IMR-90 (cell line): Measurements from ENCODE around the gene VWDE. TPM values are rescaled to one million over a fixed set of nuclear protein-coding genes. Genes with fewer than 3 reads are reported as not detected.

Experiments used
- ATAC-seq: fragments of 200-7000 bp; cut with Tn5 transposase; 2 replicates; pipeline ENCODE4 v1.9.1; 2020; ENCODE audit warnings: low read depth, mild to moderate bottlenecking, moderate library complexity
- BruUV-seq: library from RNA; stranded (reverse); fragments of 400-500 nt; replicated peaks from 2 replicates; lab custom pipeline; 2021; lab: Mats Ljungman, UMichigan
- CTCF ChIA-PET: fragments of 300-600 bp; formaldehyde crosslinking; extraction: SDS; loops from one replicate; lab custom pipeline; 2021; ENCODE audit warnings: antibody characterized with exemption; lab: Yijun Ruan, JAX
- POLR2A ChIA-PET: fragments of 300-600 bp; sonication (Branson Sonifier 250); formaldehyde crosslinking; loops from one replicate; lab custom pipeline; 2022; ENCODE audit warnings: antibody characterized with exemption; ENCODE audit not compliant: unreplicated experiment; lab: Charles Lee
- DNase-seq: peaks from one replicate; pipeline ENCODE4 v3.0.0; 2013
- H2AFZ ChIP-seq: replicated peaks from 2 replicates; pipeline ENCODE3; 2013; ENCODE audit warnings: low read length, mild to moderate bottlenecking; ENCODE audit not compliant: poor library complexity
- H2AK5ac ChIP-seq: 2 replicates; pipeline ENCODE4 v1.6.1; 2013; ENCODE audit warnings: low read depth, low read length, inconsistent platforms
- H2AK9ac ChIP-seq: replicated peaks from 2 replicates; pipeline ENCODE3; 2013; ENCODE audit warnings: mild to moderate bottlenecking, low read depth, low read length, moderate library complexity; ENCODE audit not compliant: poor library complexity
- H2BK120ac ChIP-seq: 2 replicates; pipeline ENCODE4 v1.6.1; 2013; ENCODE audit warnings: low read depth, low read length, inconsistent platforms
- H2BK15ac ChIP-seq: 3 replicates; pipeline ENCODE4 v1.6.1; 2013; ENCODE audit warnings: low read depth, low read length, inconsistent platforms
- H2BK20ac ChIP-seq: 2 replicates; pipeline ENCODE4 v1.6.1; 2013; ENCODE audit warnings: low read depth, mild to moderate bottlenecking, inconsistent platforms, low read length, moderate library complexity
- H2BK5ac ChIP-seq: 2 replicates; pipeline ENCODE4 v1.6.1; 2013; ENCODE audit warnings: mild to moderate bottlenecking, low read depth, low read length, inconsistent platforms; ENCODE audit not compliant: poor library complexity, severe bottlenecking
- H3K14ac ChIP-seq: replicated peaks from 2 replicates; pipeline ENCODE4 v1.6.1; 2013; ENCODE audit warnings: low read depth, low read length, inconsistent platforms
- H3K18ac ChIP-seq: 2 replicates; pipeline ENCODE4 v1.6.1; 2013; ENCODE audit warnings: low read depth, low read length, control low read depth
- H3K23ac ChIP-seq: 2 replicates; pipeline ENCODE4 v1.6.1; 2013; ENCODE audit warnings: low read depth, low read length, inconsistent platforms
- H3K27ac ChIP-seq: 2 replicates; pipeline ENCODE4 v1.5.1; 2013; ENCODE audit warnings: mild to moderate bottlenecking, control low read depth, low read length; ENCODE audit not compliant: insufficient read depth
- H3K27me3 ChIP-seq: 2 replicates; pipeline ENCODE4 v1.6.1; 2013; ENCODE audit warnings: low read length; ENCODE audit not compliant: control insufficient read depth, insufficient read depth
- H3K36me3 ChIP-seq: 2 replicates; pipeline ENCODE4 v1.6.1; 2013; ENCODE audit warnings: low read length, mixed read lengths; ENCODE audit not compliant: control insufficient read depth, insufficient read depth
- H3K4ac ChIP-seq: 2 replicates; pipeline ENCODE4 v1.6.1; 2013; ENCODE audit warnings: low read depth, low read length, inconsistent platforms
- H3K4me1 ChIP-seq: 2 replicates; pipeline ENCODE4 v1.6.1; 2013; ENCODE audit warnings: low read length, mixed read lengths; ENCODE audit not compliant: control insufficient read depth, insufficient read depth
- H3K4me2 ChIP-seq: 2 replicates; pipeline ENCODE4 v1.6.1; 2013; ENCODE audit warnings: low read depth, mild to moderate bottlenecking, control low read depth, low read length, moderate library complexity
- H3K4me3 ChIP-seq: 2 replicates; pipeline ENCODE4 v1.5.1; 2013; ENCODE audit warnings: low read depth, mild to moderate bottlenecking, control low read depth, low read length, moderate library complexity; ENCODE audit not compliant: insufficient read depth
- H3K56ac ChIP-seq: 2 replicates; pipeline ENCODE4 v1.6.1; 2013; ENCODE audit warnings: low read length, inconsistent platforms; ENCODE audit not compliant: insufficient read depth; ENCODE audit errors: extremely low read depth
- H3K79me1 ChIP-seq, 2 experiments: 2 replicates each; pipeline ENCODE4 v1.6.1; 2013; ENCODE audit warnings: low read length in 2 of 2, inconsistent platforms in 1 of 2, low read depth in 1 of 2
- H3K9ac ChIP-seq: 2 replicates; pipeline ENCODE4 v1.6.1; 2013; ENCODE audit warnings: low read depth, low read length, control low read depth
- H3K9me1 ChIP-seq: 2 replicates; pipeline ENCODE4 v1.6.1; 2013; ENCODE audit warnings: low read length, inconsistent platforms; ENCODE audit not compliant: insufficient read depth
- H3K9me3 ChIP-seq: 2 replicates; pipeline ENCODE4 v1.6.1; 2013; ENCODE audit warnings: low read length; ENCODE audit not compliant: control insufficient read depth, insufficient read depth
- H4K20me1 ChIP-seq: 2 replicates; pipeline ENCODE4 v1.6.1; 2013; ENCODE audit warnings: low read length, inconsistent platforms; ENCODE audit not compliant: insufficient read depth
- H4K5ac ChIP-seq: 2 replicates; pipeline ENCODE4 v1.6.1; 2013; ENCODE audit warnings: mild to moderate bottlenecking, low read depth, low read length, control low read depth
- H4K8ac ChIP-seq, 2 experiments: 2 replicates each; pipeline ENCODE4 v1.6.1; 2013; ENCODE audit warnings: low read depth in 2 of 2, low read length in 2 of 2, control low read depth in 1 of 2, inconsistent platforms in 1 of 2
- H4K91ac ChIP-seq: 2 replicates; pipeline ENCODE4 v1.6.1; 2013; ENCODE audit warnings: low read depth, low read length, inconsistent platforms; ENCODE audit not compliant: insufficient read depth
- BHLHE40 ChIP-seq: fragments of 150-350 bp; IDR thresholded peaks from 2 replicates; pipeline ENCODE4 v1.6.1; 2016; ENCODE audit warnings: mild to moderate bottlenecking, low read depth, low read length
- CEBPB ChIP-seq: IDR thresholded peaks from 2 replicates; pipeline ENCODE4 v1.6.1; 2012; ENCODE audit warnings: low read depth, low read length, improper control_type of control experiment
- CHD1 ChIP-seq: IDR thresholded peaks from 2 replicates; pipeline ENCODE4 v1.6.1; 2012; ENCODE audit warnings: low read depth, low read length, improper control_type of control experiment
- FOS ChIP-seq: fragments of 150-350 bp; IDR thresholded peaks from 2 replicates; pipeline ENCODE4 v1.6.1; 2016; ENCODE audit warnings: low read depth, low read length
- MAFK ChIP-seq: IDR thresholded peaks from 2 replicates; pipeline ENCODE4 v1.6.1; 2012; ENCODE audit warnings: low read depth, low read length, improper control_type of control experiment
- MAZ ChIP-seq: IDR thresholded peaks from 2 replicates; pipeline ENCODE4 v1.6.1; 2012; ENCODE audit warnings: low read depth, mild to moderate bottlenecking, low read length, improper control_type of control experiment, moderate library complexity, borderline replicate concordance
- MXI1 ChIP-seq: IDR thresholded peaks from 2 replicates; pipeline ENCODE4 v1.6.1; 2012; ENCODE audit warnings: low read depth, mild to moderate bottlenecking, low read length, moderate library complexity, borderline replicate concordance
- NFE2L2 ChIP-seq: fragments of 150-350 bp; IDR thresholded peaks from 2 replicates; pipeline ENCODE4 v1.6.1; 2016; ENCODE audit warnings: low read depth, mild to moderate bottlenecking, low read length
- POLR2A ChIP-seq: IDR thresholded peaks from 2 replicates; pipeline ENCODE4 v1.6.1; 2012; ENCODE audit warnings: mild to moderate bottlenecking, low read depth, low read length
- RAD21 ChIP-seq: IDR thresholded peaks from 2 replicates; pipeline ENCODE4 v1.6.1; 2012; ENCODE audit warnings: low read length, improper control_type of control experiment
- RCOR1 ChIP-seq: IDR thresholded peaks from 2 replicates; pipeline ENCODE4 v1.6.1; 2012; ENCODE audit warnings: mild to moderate bottlenecking, low read length, improper control_type of control experiment; ENCODE audit not compliant: insufficient replicate concordance
- RFX5 ChIP-seq: IDR thresholded peaks from 2 replicates; pipeline ENCODE4 v1.8.0; 2012; ENCODE audit warnings: low read depth, mild to moderate bottlenecking, low read length, moderate library complexity
- SMC3 ChIP-seq: fragments of 150-350 bp; IDR thresholded peaks from 2 replicates; pipeline ENCODE4 v1.6.1; 2016; ENCODE audit warnings: low read depth, mild to moderate bottlenecking, antibody characterized with exemption, low read length, moderate library complexity
- WGBS, 2 experiments: methylation state at CpG; one replicate each; pipeline versions ENCODE4 v1.1.5 to v1.1.7; 2013; ENCODE audit warnings: missing lambda C conversion rate in 2 of 2; ENCODE audit not compliant: insufficient read length in 1 of 2; ENCODE audit errors: extremely low coverage in 2 of 2; 5-methylcytosine and 5-hydroxymethylcytosine counted together
- dilution Hi-C: fragments of 300-500 bp; cut with HindIII; formaldehyde crosslinking; loops from one replicate; pipeline ENCODE4 v1.14.3; 2018; ENCODE audit warnings: low sequenced_read_pairs; ENCODE audit not compliant: unreplicated experiment
- in situ Hi-C: fragments of 300-500 bp; cut with MboI; formaldehyde crosslinking; loops from 3 replicates; pipeline ENCODE4 v1.14.3; 2019; ENCODE audit warnings: low sequenced_read_pairs, inconsistent platforms, mixed read lengths
- intact Hi-C: fragments of 100-400 bp; cut with micrococcal nuclease; formaldehyde crosslinking; loops from 2 replicates; pipeline ENCODE4 v1.10.0; 2022
- polyA plus RNA-seq, 3 experiments: library from polyadenylated mRNA; depleted of rRNA; stranded (reverse); fragments of >200 nt; gene quantifications; 2 replicates each; pipeline ENCODE4 v1.2.3, GENCODE V29; 2012; ENCODE audit warnings: low replicate concordance in 1 of 3
- total RNA-seq: library from RNA; depleted of rRNA; stranded (reverse); fragments of >200 nt; gene quantifications from 2 replicates; pipeline ENCODE4 v1.2.3, GENCODE V29; 2012
- TF ChIP-seq, protein P1 (sequence below): fragments of 150-350 bp; IDR thresholded peaks from 2 replicates; pipeline ENCODE4 v1.6.1; 2017; ENCODE audit warnings: mild to moderate bottlenecking, antibody characterized with exemption, low read length, low read depth
- TF ChIP-seq, protein P2 (sequence below): conservative IDR thresholded peaks from 2 replicates; pipeline ENCODE4 v1.5.1; 2012; ENCODE audit warnings: mild to moderate bottlenecking, low read depth, low read length, improper control_type of control experiment
- TF ChIP-seq, protein P3 (sequence below): fragments of 150-350 bp; IDR thresholded peaks from 2 replicates; pipeline ENCODE4 v1.6.1; 2016; ENCODE audit warnings: low read depth, mild to moderate bottlenecking, low read length, moderate library complexity, borderline replicate concordance

The VWDE gene
- total and polyA plus RNA-seq, 2 of the 4 experiments (the other 2 are of a cell fraction) = 0.05 to 0.18 TPM

DNA sequence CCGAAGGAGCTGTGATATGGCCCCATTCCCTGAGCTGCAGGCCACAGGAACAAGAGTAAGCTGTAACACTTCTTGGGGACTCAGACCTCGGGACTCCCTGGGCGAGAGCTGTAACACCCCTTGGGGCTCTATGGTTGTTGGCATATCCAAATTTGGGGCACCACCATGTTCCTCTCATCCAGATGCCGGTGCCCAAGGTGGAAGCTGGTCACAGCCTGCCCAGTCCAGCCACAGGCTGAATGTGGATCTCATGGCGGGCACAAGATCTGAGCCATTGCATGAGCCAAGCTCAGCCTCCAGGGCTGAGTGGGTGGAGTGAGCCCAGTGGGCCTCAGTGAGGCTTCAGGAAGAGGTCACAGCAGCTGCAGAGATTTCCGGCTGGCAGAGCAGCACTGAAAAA lies 113.7 kb downstream of the VWDE start:
- Histone ChIP-seq H4K5ac (no peak overlapping the region), H2BK20ac (no peak overlapping the region), H3K4me1 (no peaks in the 10 kb centered on the region), H4K91ac (no peak overlapping the region), H4K8ac (no peak overlapping the region), H2BK15ac (no peak overlapping the region), H4K20me1 (no peaks in the 10 kb centered on the region), H3K18ac (no peak overlapping the region), H3K9me3 (no peaks in the 10 kb centered on the region), H3K27ac (no peak overlapping the region), H2BK5ac (no peak overlapping the region), H3K23ac (no peak overlapping the region), H3K9me1 (no peaks in the 10 kb centered on the region), H3K79me1 (no peaks in the 10 kb centered on the region), H2AK5ac (no peak overlapping the region), H3K4me2 (no peak overlapping the region), H3K14ac (no peak overlapping the region), H3K4ac (no peak overlapping the region), H3K4me3 (no peak overlapping the region), H2BK120ac (no peak overlapping the region), H3K9ac (no peak overlapping the region), H2AK9ac (no peak overlapping the region), H3K56ac (no peak overlapping the region), H3K27me3 (no peaks in the 10 kb centered on the region), H2AFZ (no peak overlapping the region), H3K36me3 (no peaks in the 10 kb centered on the region)
- BruUV-seq = no TSS peak
- ATAC-seq (no peak), DNase-seq (no peak)
- 80% methylated on average over 3 of the region's 6 CpGs; no CpG with 5 or more reads in 1 of the 2 experiments for WGBS, 2 experiments
- in situ Hi-C loops = no loop called here
- ChIA-PET CTCF (interaction anchor here (0.6 kb wide), 1 partner anchor 225 kb away, joined by 5 read pairs; no protein-coding TSS in a partner anchor), POLR2A (no interaction called here)
- TF ChIP-seq NFE2L2 (no peak), CHD1 (no peak), SMC3 (no peak), FOS (no peak), MAZ (no peak), BHLHE40 (no peak), POLR2A (no peak), CEBPB (no peak), RFX5 (no peak), MXI1 (no peak), MAFK (no peak), RAD21 (no peak), RCOR1 (no peak)
- TF ChIP-seq, protein P1, sequence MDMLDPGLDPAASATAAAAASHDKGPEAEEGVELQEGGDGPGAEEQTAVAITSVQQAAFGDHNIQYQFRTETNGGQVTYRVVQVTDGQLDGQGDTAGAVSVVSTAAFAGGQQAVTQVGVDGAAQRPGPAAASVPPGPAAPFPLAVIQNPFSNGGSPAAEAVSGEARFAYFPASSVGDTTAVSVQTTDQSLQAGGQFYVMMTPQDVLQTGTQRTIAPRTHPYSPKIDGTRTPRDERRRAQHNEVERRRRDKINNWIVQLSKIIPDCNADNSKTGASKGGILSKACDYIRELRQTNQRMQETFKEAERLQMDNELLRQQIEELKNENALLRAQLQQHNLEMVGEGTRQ = no peak
- TF ChIP-seq, protein P2, sequence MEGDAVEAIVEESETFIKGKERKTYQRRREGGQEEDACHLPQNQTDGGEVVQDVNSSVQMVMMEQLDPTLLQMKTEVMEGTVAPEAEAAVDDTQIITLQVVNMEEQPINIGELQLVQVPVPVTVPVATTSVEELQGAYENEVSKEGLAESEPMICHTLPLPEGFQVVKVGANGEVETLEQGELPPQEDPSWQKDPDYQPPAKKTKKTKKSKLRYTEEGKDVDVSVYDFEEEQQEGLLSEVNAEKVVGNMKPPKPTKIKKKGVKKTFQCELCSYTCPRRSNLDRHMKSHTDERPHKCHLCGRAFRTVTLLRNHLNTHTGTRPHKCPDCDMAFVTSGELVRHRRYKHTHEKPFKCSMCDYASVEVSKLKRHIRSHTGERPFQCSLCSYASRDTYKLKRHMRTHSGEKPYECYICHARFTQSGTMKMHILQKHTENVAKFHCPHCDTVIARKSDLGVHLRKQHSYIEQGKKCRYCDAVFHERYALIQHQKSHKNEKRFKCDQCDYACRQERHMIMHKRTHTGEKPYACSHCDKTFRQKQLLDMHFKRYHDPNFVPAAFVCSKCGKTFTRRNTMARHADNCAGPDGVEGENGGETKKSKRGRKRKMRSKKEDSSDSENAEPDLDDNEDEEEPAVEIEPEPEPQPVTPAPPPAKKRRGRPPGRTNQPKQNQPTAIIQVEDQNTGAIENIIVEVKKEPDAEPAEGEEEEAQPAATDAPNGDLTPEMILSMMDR = no peak
- TF ChIP-seq, protein P3, sequence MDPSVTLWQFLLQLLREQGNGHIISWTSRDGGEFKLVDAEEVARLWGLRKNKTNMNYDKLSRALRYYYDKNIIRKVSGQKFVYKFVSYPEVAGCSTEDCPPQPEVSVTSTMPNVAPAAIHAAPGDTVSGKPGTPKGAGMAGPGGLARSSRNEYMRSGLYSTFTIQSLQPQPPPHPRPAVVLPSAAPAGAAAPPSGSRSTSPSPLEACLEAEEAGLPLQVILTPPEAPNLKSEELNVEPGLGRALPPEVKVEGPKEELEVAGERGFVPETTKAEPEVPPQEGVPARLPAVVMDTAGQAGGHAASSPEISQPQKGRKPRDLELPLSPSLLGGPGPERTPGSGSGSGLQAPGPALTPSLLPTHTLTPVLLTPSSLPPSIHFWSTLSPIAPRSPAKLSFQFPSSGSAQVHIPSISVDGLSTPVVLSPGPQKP = no peak
- dilution Hi-C loops = no loop called here
- intact Hi-C loops = no loop called here
